WTC11 (cell line): ENCODE measurements around the gene BNC2. TPM values are rescaled to one million over a fixed set of nuclear protein-coding genes. Genes with fewer than 3 reads are reported as not detected.

Experiments used
- ATAC-seq: fragments of 200-7000 bp; cut with Tn5 transposase; 2 replicates; pipeline ENCODE4 v1.10.0; 2021; ENCODE audit warnings: mild to moderate bottlenecking, moderate library complexity
- CTCF ChIA-PET: fragments of 300-600 bp; sonication (Branson Sonifier 250); formaldehyde crosslinking; loops from one replicate; lab custom pipeline; 2021; ENCODE audit warnings: antibody characterized with exemption; lab: Charles Lee
- POLR2A ChIA-PET: fragments of 350-600 bp; sonication (Branson Sonifier 250); formaldehyde crosslinking; loops from one replicate; lab custom pipeline; 2021; ENCODE audit warnings: antibody characterized with exemption; lab: Charles Lee
- DNase-seq: peaks from one replicate; pipeline ENCODE4 v3.0.0; 2021; ENCODE audit warnings: low spot score
- H3K27ac Mint-ChIP-seq: 2 replicates; pipeline ENCODE4 v1.8.0; 2021; ENCODE audit warnings: mixed read lengths
- H3K27me3 Mint-ChIP-seq: 2 replicates; pipeline ENCODE4 v1.8.0; 2021; ENCODE audit warnings: low read depth, mild to moderate bottlenecking, moderate library complexity, mixed read lengths
- H3K36me3 Mint-ChIP-seq: 2 replicates; pipeline ENCODE4 v1.8.0; 2021; ENCODE audit warnings: mixed read lengths
- H3K4me1 Mint-ChIP-seq: 2 replicates; pipeline ENCODE4 v1.8.0; 2022; ENCODE audit warnings: mixed read lengths
- H3K4me3 Mint-ChIP-seq: 2 replicates; pipeline ENCODE4 v1.8.0; 2021; ENCODE audit warnings: mild to moderate bottlenecking, moderate library complexity, mixed read lengths
- H3K9me3 Mint-ChIP-seq: 2 replicates; pipeline ENCODE4 v1.8.0; 2021; ENCODE audit warnings: mixed read lengths
- ATF1 ChIP-seq: sonication (generic); formaldehyde crosslinking; IDR thresholded peaks from 2 replicates; pipeline ENCODE4 v1.8.1; 2023; ENCODE audit warnings: mild to moderate bottlenecking, moderate library complexity, missing genetic modification reagents
- CREM ChIP-seq: sonication (generic); formaldehyde crosslinking; IDR thresholded peaks from 2 replicates; pipeline ENCODE4 v1.8.1; 2022; ENCODE audit warnings: mild to moderate bottlenecking, missing genetic modification reagents, moderate library complexity
- EMX1 ChIP-seq: fragments of 250-450 bp; sonication (Bioruptor Pico); IDR thresholded peaks from 2 replicates; pipeline ENCODE4 v1.8.0; 2021; ENCODE audit warnings: mild to moderate bottlenecking
- FOXP1 ChIP-seq: sonication (generic); formaldehyde crosslinking; IDR thresholded peaks from 2 replicates; pipeline ENCODE4 v1.8.0; 2022; ENCODE audit warnings: missing genetic modification reagents, mild to moderate bottlenecking, moderate library complexity, borderline replicate concordance
- GRHL2 ChIP-seq: fragments of 250-450 bp; sonication (Bioruptor Pico); IDR thresholded peaks from 2 replicates; pipeline ENCODE4 v1.8.0; 2022; ENCODE audit warnings: mild to moderate bottlenecking, moderate library complexity; ENCODE audit not compliant: insufficient replicate concordance, severe bottlenecking
- GTF2I ChIP-seq: fragments of 250-450 bp; sonication (Bioruptor Pico); conservative IDR thresholded peaks from 2 replicates; pipeline ENCODE4 v1.4.0; 2021; ENCODE audit warnings: mild to moderate bottlenecking
- HMGA2 ChIP-seq: fragments of 250-450 bp; sonication (Bioruptor Pico); IDR thresholded peaks from 2 replicates; pipeline ENCODE4 v1.4.0; 2021; ENCODE audit warnings: mild to moderate bottlenecking, moderate library complexity
- KAT7 ChIP-seq: sonication (generic); formaldehyde crosslinking; IDR thresholded peaks from 2 replicates; pipeline ENCODE4 v1.8.1; 2023; ENCODE audit warnings: missing genetic modification reagents, mild to moderate bottlenecking, borderline replicate concordance
- MYBL2 ChIP-seq: sonication (generic); formaldehyde crosslinking; IDR thresholded peaks from 2 replicates; pipeline ENCODE4 v1.8.1; 2023; ENCODE audit warnings: mild to moderate bottlenecking, moderate library complexity, missing genetic modification reagents
- NR1H2 ChIP-seq: sonication (generic); formaldehyde crosslinking; IDR thresholded peaks from 2 replicates; pipeline ENCODE4 v1.9.0; 2021; ENCODE audit warnings: mild to moderate bottlenecking, moderate library complexity, missing genetic modification reagents
- NR2C2 ChIP-seq: sonication (generic); formaldehyde crosslinking; IDR thresholded peaks from 2 replicates; pipeline ENCODE4 v1.8.0; 2022; ENCODE audit warnings: mild to moderate bottlenecking, missing genetic modification reagents
- PRRX2 ChIP-seq: fragments of 250-450 bp; sonication (Bioruptor Pico); IDR thresholded peaks from 2 replicates; pipeline ENCODE4 v1.8.0; 2021; ENCODE audit warnings: mild to moderate bottlenecking
- SOX15 ChIP-seq: fragments of 250-450 bp; sonication (Bioruptor Pico); IDR thresholded peaks from 2 replicates; pipeline ENCODE4 v1.9.0; 2021; ENCODE audit warnings: mild to moderate bottlenecking
- SP1 ChIP-seq: sonication (generic); formaldehyde crosslinking; conservative IDR thresholded peaks from 2 replicates; pipeline ENCODE4 v1.8.1; 2022; ENCODE audit warnings: missing genetic modification reagents
- TCF7 ChIP-seq: sonication (generic); formaldehyde crosslinking; IDR thresholded peaks from 2 replicates; pipeline ENCODE4 v1.8.0; 2022; ENCODE audit warnings: mild to moderate bottlenecking, low read depth, missing genetic modification reagents, moderate library complexity
- TP53 ChIP-seq: sonication (generic); formaldehyde crosslinking; IDR thresholded peaks from 2 replicates; pipeline ENCODE4 v1.8.1; 2023; ENCODE audit warnings: mild to moderate bottlenecking, missing genetic modification reagents
- ZMAT4 ChIP-seq: fragments of 250-450 bp; sonication (Bioruptor Pico); IDR thresholded peaks from 2 replicates; pipeline ENCODE4 v1.9.0; 2021; ENCODE audit warnings: mild to moderate bottlenecking
- ZNF138 ChIP-seq: sonication (generic); formaldehyde crosslinking; conservative IDR thresholded peaks from 2 replicates; pipeline ENCODE4 v1.8.1; 2022; ENCODE audit warnings: mild to moderate bottlenecking, moderate library complexity, missing genetic modification reagents
- ZNF232 ChIP-seq: sonication (generic); formaldehyde crosslinking; IDR thresholded peaks from 2 replicates; pipeline ENCODE4 v1.8.0; 2022; ENCODE audit warnings: mild to moderate bottlenecking, missing genetic modification reagents
- ZNF671 ChIP-seq: fragments of 250-450 bp; sonication (Bioruptor Pico); IDR thresholded peaks from 2 replicates; pipeline ENCODE4 v1.8.0; 2021; ENCODE audit warnings: mild to moderate bottlenecking
- total RNA-seq: library from RNA; stranded (reverse); gene quantifications from 3 replicates; pipeline ENCODE4 v1.2.3, GENCODE V29; 2021
- TF ChIP-seq, protein P1 (sequence below): sonication (generic); formaldehyde crosslinking; IDR thresholded peaks from 2 replicates; pipeline ENCODE4 v1.8.0; 2022; ENCODE audit warnings: mild to moderate bottlenecking, missing genetic modification reagents
- TF ChIP-seq, protein P2 (sequence below): fragments of 250-450 bp; sonication (Bioruptor Pico); conservative IDR thresholded peaks from 2 replicates; pipeline ENCODE4 v1.9.0; 2021; ENCODE audit warnings: mild to moderate bottlenecking
- TF ChIP-seq, protein P3 (sequence below): sonication (generic); formaldehyde crosslinking; IDR thresholded peaks from 2 replicates; pipeline ENCODE4 v1.8.1; 2023; ENCODE audit warnings: mild to moderate bottlenecking, missing genetic modification reagents, borderline replicate concordance

BNC2 gene
- total RNA-seq, 1 experiment from 2014 or later = 33.3 TPM

DNA sequence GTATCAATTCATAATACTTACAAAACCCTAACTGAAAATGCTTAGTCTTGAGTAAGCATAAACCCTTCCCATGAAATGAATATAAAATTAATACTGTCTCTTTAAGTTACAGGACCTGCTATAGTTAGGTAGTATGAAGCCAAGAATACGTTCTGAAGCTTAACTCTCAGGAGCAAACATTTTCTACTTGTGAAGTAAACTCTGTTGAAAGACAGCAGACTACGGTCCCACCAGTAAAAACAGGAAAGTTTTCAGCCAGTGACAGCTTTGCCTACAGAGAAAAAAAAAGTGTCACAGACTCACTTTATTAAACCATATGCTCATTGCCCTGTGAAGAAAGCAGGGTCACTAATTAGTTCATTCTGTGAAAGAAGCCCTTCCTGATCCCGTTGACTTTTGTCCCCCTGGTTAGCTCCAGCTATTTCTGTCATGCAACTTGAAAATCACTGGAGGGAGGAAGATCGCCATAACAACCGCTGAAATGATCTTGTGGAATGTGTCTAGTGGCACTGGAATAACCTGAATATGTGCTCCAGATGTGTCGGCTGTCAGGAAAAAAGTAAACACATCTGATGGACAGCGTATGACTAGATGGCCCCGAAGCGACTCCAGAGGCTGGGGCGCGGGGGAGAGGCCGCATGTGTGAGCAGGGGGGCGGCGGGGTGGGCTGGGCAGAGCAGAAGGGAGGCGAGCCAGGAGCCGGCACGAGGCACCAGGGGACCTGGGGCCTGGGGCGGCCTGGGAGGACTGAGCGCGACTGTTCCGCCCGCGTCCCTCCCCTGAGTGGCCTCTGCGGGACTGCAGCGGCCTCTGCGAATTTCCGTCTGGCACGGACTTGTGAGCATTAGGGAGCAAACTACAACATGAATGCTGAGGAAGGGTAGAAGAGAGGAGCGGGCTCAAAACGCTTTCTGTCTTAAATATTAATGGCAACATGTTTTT is 41.9 kb downstream of the BNC2 start:
- Mint-ChIP-seq H3K27me3 (no peaks in the 10 kb centered on the region), H3K9me3 (no peaks in the 10 kb centered on the region), H3K4me1 (peaks cover 71% of the 10 kb centered on the region), H3K36me3 (no peaks in the 10 kb centered on the region), H3K4me3 (peak overlapping the region; percentile 52), H3K27ac (peak overlapping the region; percentile 45)
- peak; percentile 84 for ATAC-seq
- DNase-seq = peak; percentile 48
- ChIA-PET CTCF (interaction anchor here (0.6 to 1.3 kb wide), 2 partner anchors 17 to 61 kb away, joined by 3 read pairs; no protein-coding TSS in a partner anchor), POLR2A (no interaction called here)
- TF ChIP-seq ZMAT4 (CRISPR knock-in tag) = no peak
- TF ChIP-seq ZNF138 = no peak
- no peak for TF ChIP-seq KAT7 (CRISPR knock-in tag)
- TF ChIP-seq MYBL2 = no peak
- no peak for TF ChIP-seq SP1 (CRISPR knock-in tag)

DNA sequence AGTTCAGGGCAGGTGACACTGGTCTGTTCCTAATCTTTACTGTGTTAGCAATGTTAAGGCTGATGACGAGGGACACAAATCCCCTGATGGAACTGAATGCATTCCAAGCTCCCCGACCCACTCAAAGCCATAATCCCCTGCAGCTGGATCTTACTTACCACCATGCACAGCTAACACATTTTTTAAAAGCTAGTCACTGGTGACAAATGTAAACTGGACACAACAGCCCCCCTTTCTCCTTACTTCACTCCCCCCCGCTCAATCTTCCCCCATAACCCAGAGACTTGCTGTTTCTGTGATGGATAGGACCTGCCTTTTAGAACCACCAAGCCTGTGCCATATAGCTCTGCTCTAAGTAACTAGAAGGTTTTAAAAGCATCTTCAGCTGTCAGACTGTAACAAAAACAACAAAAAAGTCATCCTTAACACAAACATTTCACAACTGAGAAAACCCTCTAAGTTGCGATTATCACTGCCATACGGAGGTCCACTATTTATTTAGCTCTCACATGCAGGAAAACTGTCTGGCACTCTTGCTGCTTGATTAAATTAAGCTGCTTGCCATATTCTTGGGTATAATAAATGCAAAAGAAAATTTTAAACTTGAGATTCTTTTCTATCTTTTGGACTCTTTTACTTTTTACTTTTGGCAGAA is 44.4 kb downstream of the BNC2 start:
- ChIA-PET CTCF (interaction anchor here (0.8 to 1.8 kb wide), 3 partner anchors 14 to 45 kb away, joined by 3 to 4 read pairs (median 3); no protein-coding TSS in a partner anchor), POLR2A (interaction anchor here (0.5 to 0.9 kb wide), 3 partner anchors 38 to 410 kb away, joined by 3 read pairs; no protein-coding TSS in a partner anchor)
- DNase-seq = no peak

More for the DNA sequence above, 44.4 kb downstream of the BNC2 start:
- Mint-ChIP-seq H3K4me1 (peaks cover 70% of the 10 kb centered on the region), H3K36me3 (no peaks in the 10 kb centered on the region), H3K9me3 (no peaks in the 10 kb centered on the region), H3K27ac (peak overlapping the region; percentile 90), H3K4me3 (no peak overlapping the region), H3K27me3 (no peaks in the 10 kb centered on the region)
- no peak for ATAC-seq
- TF ChIP-seq CREM (CRISPR knock-in tag) = no peak
- no peak for TF ChIP-seq HMGA2 (CRISPR knock-in tag)
- no peak for TF ChIP-seq ZNF671 (CRISPR knock-in tag)
- no peak for TF ChIP-seq ZNF232
- TF ChIP-seq ATF1 = no peak
- no peak for TF ChIP-seq SOX15 (CRISPR knock-in tag)
- no peak for TF ChIP-seq GTF2I
- no peak for TF ChIP-seq NR2C2
- TF ChIP-seq GRHL2 (CRISPR knock-in tag) = no peak
- TF ChIP-seq NR1H2 (CRISPR knock-in tag) = no peak
- TF ChIP-seq PRRX2 = no peak
- no peak for TF ChIP-seq TP53 (CRISPR knock-in tag)
- TF ChIP-seq EMX1 (CRISPR knock-in tag) = no peak
- TF ChIP-seq FOXP1 = no peak
- no peak for TF ChIP-seq TCF7 (CRISPR knock-in tag)
- TF ChIP-seq, protein P1, sequence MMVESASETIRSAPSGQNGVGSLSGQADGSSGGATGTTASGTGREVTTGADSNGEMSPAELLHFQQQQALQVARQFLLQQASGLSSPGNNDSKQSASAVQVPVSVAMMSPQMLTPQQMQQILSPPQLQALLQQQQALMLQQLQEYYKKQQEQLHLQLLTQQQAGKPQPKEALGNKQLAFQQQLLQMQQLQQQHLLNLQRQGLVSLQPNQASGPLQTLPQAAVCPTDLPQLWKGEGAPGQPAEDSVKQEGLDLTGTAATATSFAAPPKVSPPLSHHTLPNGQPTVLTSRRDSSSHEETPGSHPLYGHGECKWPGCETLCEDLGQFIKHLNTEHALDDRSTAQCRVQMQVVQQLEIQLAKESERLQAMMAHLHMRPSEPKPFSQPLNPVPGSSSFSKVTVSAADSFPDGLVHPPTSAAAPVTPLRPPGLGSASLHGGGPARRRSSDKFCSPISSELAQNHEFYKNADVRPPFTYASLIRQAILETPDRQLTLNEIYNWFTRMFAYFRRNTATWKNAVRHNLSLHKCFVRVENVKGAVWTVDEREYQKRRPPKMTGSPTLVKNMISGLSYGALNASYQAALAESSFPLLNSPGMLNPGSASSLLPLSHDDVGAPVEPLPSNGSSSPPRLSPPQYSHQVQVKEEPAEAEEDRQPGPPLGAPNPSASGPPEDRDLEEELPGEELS (CRISPR knock-in tag) = no peak
- no peak for TF ChIP-seq SP1 (CRISPR knock-in tag)
- TF ChIP-seq, protein P2, sequence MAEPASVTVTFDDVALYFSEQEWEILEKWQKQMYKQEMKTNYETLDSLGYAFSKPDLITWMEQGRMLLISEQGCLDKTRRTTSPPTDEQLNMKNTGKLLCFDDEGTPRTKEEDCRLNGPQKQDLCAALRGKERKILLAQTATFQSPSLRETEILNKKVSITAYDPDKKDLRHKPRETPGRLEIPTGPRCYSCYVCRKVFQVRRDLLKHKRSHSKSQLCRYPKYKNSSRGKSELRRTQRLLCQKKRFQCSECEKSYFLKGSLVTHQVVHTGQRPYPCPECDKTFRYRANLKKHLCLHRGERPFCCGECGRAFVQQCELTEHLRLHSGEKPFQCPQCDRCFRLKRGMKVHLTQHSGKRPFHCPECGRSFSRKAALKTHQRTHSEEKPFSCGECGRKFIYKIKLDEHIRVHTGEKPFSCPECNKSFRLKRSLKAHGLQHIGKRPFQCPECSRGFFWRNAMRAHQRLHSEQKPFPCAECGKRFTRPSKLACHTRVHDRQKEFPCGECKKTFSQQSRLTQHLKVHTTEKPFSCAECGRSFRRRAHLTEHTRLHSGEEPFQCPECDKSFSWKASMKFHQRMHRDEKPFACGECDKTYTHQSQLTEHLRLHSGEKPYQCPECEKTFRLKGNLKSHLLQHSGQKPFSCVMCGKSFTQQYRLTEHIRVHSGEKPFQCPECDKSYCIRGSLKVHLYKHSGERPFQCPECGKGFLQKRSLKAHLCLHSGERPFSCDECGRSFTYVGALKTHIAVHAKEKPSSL (CRISPR knock-in tag) = no peak
- TF ChIP-seq, protein P3, sequence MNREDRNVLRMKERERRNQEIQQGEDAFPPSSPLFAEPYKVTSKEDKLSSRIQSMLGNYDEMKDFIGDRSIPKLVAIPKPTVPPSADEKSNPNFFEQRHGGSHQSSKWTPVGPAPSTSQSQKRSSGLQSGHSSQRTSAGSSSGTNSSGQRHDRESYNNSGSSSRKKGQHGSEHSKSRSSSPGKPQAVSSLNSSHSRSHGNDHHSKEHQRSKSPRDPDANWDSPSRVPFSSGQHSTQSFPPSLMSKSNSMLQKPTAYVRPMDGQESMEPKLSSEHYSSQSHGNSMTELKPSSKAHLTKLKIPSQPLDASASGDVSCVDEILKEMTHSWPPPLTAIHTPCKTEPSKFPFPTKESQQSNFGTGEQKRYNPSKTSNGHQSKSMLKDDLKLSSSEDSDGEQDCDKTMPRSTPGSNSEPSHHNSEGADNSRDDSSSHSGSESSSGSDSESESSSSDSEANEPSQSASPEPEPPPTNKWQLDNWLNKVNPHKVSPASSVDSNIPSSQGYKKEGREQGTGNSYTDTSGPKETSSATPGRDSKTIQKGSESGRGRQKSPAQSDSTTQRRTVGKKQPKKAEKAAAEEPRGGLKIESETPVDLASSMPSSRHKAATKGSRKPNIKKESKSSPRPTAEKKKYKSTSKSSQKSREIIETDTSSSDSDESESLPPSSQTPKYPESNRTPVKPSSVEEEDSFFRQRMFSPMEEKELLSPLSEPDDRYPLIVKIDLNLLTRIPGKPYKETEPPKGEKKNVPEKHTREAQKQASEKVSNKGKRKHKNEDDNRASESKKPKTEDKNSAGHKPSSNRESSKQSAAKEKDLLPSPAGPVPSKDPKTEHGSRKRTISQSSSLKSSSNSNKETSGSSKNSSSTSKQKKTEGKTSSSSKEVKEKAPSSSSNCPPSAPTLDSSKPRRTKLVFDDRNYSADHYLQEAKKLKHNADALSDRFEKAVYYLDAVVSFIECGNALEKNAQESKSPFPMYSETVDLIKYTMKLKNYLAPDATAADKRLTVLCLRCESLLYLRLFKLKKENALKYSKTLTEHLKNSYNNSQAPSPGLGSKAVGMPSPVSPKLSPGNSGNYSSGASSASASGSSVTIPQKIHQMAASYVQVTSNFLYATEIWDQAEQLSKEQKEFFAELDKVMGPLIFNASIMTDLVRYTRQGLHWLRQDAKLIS (CRISPR knock-in tag) = no peak
